ENCODE measurements around the gene UGT1A9.

The UGT1A9 gene

DNA sequence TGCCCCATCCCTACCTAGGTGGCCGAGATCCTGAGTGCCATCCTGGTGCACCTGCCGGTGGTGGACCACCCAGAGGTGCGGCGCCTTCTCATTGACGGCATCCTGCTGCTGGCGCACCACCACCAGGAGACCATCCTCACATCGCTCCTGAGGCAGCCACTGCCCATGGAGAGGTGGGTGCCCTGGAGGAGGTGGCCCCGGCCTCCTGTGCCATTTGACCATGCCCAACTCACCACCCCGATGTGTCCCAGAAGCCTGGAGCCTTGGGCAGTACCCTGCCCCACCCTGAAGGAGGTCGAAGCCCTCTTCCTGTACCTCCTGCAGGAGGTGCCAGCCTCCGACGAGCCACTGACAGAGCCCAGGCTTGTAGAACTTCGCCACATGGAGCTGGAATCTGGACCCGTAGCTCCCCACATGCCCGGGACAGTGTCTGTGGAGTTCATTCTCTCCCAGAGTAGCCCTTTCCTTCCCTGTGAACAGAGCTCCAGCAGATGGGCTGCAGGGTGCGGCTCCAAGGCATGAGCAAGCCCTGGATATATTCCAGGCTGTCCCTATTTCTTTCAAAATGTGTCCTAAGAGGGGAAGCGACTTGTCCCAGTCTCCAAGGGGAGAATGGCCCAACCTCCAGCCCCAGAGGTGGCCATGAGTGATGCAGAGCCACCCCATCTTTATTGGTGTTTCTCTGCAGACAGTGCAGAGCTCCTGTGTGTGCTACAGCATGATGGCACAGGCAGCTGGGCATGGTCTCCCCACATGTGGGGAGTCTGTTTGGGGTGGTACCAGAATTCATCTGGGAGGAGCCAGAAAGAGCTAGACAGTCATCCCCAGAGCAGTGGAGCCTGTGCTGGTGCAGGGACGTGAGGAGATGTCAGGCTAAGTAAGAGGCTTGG lies 148.4 kb downstream of the UGT1A9 start:
- DNase-seq, result no peak

DNA sequence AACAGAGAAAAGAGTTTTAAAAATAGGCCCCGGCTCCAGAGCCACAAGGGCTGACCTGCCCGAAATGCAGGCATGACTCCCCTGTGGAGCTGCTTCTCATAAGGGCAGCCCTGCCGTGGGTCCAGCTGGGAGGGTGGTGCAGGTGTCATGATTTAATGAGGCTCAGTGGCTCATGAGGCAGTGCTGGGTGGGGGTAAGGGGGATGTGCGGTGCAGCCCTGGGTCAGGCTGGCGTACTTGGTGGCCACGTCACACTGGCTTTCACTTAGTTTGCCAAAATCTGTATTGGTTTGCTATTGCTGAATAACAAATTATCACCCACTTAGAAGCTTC lies 149.0 kb downstream of the UGT1A9 start:
- no peak for DNase-seq

DNA sequence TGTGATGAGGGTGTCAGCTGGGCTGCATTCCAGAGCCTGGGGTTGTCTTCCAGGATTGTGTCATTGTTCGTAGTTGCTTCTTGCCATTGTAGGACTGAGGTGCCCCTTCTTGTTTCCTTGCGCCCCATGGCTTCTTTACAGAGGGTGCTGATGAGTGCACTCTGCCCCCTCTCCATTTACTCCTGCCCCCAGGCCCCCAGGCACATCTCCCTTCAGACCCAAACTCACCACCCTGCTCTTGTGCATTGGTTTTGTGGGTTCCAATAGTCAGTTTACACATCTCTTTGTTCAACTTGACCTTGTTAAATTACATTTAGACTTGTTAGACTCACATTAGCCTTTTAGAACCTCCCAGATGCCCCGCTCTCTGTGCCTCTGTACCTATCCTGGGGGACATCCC lies 149.5 kb downstream of the UGT1A9 start:
- no peak for DNase-seq

DNA sequence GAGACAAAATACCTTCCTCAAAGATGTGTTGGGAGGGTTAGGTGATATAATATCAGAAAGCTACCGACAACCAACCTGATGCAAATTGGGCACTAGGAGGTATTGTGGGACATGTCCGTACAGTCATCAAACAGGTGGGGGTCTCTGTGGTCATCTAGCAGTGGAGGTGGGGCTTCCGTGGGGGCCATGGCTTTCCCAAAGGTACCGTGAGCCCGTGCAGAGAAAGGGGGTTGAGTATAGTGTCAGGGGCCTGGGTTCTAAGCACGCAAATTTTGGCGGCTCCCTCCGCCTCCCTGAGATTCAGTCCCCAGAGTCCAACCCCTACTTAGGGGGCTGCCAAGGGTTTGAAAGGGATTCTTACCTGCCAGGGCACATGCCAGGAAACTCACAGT lies 150.0 kb downstream of the UGT1A9 start:
- no peak for DNase-seq

DNA sequence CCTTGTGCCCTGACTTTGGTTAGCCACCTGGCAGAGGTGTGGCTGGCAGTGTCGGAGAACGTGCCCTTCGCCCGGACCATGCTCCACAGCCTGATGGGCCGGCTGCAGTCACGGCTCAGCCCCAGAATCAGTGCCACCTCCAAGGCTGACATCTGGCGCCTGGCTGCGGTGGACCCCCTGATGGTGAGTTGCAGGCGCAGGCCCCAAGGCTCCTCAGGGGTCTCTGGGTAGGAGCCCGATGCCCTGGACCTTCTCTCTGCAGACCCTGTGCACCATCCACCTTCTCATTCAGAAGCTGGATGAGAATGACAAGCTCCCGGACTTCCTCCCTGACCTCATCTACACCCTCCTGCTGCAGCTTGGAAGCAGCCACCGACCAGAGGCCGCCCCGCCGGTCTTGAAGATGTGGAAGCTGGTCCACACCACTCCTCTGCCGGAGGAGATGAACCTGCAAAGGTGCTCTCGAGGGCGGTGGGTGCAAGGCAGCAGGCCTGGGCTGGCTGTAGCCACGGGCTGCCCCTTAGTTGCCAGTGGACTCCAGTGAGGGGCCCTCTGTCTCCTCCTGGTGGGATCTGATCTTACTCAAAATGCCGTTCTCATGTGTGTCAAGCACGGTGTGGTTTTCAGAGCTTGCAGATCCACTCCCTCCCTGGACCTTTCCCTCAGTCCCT lies 150.5 kb downstream of the UGT1A9 start:
- DNase-seq, result no peak

All from central memory CD4-positive, alpha-beta T cell (primary cell).